GM12872 (cell line): Measurements from ENCODE around the gene IQUB.

ENCODE experiments used
- TF ChIP-seq, protein P1 (sequence below): IDR thresholded peaks from 3 replicates; pipeline ENCODE4 v1.5.1; 2011; ENCODE audit warnings: low read depth, mild to moderate bottlenecking, low read length, moderate library complexity; ENCODE audit not compliant: insufficient read depth

IQUB gene

GRCh38 chr7:123557398-123558288 lies 23.2 kb upstream of the IQUB start, which contains the start of gene NDUFA5:
Gene NDUFA5 (minus strand): TSS chr7:123557818. CDS start chr7:123557795, 23 bp downstream.
- TF ChIP-seq, protein P1, sequence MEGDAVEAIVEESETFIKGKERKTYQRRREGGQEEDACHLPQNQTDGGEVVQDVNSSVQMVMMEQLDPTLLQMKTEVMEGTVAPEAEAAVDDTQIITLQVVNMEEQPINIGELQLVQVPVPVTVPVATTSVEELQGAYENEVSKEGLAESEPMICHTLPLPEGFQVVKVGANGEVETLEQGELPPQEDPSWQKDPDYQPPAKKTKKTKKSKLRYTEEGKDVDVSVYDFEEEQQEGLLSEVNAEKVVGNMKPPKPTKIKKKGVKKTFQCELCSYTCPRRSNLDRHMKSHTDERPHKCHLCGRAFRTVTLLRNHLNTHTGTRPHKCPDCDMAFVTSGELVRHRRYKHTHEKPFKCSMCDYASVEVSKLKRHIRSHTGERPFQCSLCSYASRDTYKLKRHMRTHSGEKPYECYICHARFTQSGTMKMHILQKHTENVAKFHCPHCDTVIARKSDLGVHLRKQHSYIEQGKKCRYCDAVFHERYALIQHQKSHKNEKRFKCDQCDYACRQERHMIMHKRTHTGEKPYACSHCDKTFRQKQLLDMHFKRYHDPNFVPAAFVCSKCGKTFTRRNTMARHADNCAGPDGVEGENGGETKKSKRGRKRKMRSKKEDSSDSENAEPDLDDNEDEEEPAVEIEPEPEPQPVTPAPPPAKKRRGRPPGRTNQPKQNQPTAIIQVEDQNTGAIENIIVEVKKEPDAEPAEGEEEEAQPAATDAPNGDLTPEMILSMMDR = no peak

- TF ChIP-seq, protein P1 = no peak
Measured at GRCh38 chr7:123557016-123557397, 22.6 kb upstream of the IQUB start.

DNA sequence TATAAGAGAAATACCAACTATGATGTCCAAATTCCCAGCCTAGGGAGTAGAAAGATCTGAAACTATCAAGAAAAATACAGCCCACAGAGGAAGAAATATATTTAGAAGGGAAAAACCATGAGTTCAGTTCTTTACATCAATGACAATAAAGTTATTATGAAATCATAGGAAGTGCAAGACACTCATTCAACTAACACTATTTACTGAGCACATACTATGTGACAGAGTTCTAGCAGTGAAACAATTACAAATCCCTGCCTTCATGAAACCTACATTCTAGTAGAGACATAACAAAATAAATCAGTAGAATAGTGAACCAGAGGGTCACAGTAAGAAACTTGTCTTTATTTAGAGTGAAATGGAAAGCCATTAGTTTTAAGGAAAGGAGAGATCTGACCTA lies 21.1 kb upstream of the IQUB start:
- TF ChIP-seq, protein P1 = no peak

GRCh38 chr7:123553159-123553558 lies 18.8 kb upstream of the IQUB start:
- TF ChIP-seq, protein P1 = no peak

- TF ChIP-seq, protein P1 = no peak
Measured at GRCh38 chr7:123552641-123553040, 18.2 kb upstream of the IQUB start.

DNA sequence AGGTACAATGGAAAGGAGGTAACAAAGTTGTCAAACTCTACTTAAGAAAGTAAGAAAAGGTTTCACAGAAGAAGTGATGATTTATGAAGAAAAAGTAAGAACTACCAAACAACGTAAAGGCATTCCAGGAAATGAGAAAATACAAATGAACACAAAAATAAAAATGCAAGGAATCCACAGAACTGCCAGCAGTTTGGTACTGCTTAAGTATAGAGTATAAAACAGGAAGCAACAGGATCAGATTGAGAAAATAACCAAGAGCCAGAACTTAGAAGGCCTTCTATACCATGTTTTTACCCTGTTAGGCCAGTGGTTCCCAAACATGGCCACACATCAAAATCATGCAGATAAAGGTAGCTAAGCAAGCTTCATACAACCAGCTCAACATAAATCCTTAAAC lies 14.0 kb upstream of the IQUB start:
- TF ChIP-seq, protein P1 = no peak

GRCh38 chr7:123539871-123540270 lies 5.5 kb upstream of the IQUB start:
- TF ChIP-seq, protein P1 = no peak
